Measurements from ENCODE around the gene SLC16A13. TPM values are rescaled to one million over a fixed set of nuclear protein-coding genes. Genes with fewer than 3 reads are reported as not detected.

SLC16A13 gene
- total RNA-seq, 1 donor from 2014 or later, result 13.5 TPM

DNA sequence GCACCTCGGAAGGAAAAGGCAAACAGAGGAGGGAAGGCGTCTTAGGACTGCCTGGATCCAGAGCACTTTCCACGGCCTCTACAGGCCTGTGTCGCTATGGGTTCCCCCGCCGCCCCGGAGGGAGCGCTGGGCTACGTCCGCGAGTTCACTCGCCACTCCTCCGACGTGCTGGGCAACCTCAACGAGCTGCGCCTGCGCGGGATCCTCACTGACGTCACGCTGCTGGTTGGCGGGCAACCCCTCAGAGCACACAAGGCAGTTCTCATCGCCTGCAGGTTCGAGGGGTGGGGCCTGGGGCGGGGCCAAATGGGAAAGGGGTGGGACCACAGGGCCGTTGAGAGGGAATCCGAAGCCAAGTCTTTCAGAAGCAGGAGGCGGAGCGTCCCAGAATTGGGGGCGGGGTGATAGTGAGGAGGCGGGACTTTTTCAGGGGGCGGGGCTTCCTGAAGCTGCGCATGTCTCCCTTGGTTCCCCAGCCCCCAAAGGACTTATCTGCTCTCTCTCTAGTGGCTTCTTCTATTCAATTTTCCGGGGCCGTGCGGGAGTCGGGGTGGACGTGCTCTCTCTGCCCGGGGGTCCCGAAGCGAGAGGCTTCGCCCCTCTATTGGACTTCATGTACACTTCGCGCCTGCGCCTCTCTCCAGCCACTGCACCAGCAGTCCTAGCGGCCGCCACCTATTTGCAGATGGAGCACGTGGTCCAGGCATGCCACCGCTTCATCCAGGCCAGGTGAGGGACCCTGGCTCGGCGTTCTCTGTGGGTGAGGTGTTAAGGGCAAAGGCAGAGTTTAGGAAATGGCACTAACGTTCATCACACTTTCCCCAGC lies 12.0 kb upstream of the SLC16A13 start:
- Mint-ChIP-seq H3K27ac (no peak overlapping the region), H3K4me3 (peak overlapping the region; percentile 72), H3K27me3 (peaks cover 61% of the 10 kb centered on the region), H3K9me3 (no peaks in the 10 kb centered on the region), H3K36me3 (no peaks in the 10 kb centered on the region), H3K4me1 (ENCODE audit: unreplicated experiment) (no peaks in the 10 kb centered on the region)
- peak; percentile 87 for DNase-seq (ENCODE audit: extremely low spot score, unreplicated experiment)
- TF ChIP-seq, protein P1, sequence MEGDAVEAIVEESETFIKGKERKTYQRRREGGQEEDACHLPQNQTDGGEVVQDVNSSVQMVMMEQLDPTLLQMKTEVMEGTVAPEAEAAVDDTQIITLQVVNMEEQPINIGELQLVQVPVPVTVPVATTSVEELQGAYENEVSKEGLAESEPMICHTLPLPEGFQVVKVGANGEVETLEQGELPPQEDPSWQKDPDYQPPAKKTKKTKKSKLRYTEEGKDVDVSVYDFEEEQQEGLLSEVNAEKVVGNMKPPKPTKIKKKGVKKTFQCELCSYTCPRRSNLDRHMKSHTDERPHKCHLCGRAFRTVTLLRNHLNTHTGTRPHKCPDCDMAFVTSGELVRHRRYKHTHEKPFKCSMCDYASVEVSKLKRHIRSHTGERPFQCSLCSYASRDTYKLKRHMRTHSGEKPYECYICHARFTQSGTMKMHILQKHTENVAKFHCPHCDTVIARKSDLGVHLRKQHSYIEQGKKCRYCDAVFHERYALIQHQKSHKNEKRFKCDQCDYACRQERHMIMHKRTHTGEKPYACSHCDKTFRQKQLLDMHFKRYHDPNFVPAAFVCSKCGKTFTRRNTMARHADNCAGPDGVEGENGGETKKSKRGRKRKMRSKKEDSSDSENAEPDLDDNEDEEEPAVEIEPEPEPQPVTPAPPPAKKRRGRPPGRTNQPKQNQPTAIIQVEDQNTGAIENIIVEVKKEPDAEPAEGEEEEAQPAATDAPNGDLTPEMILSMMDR (conservative IDR thresholded peaks at IDR 0.05), result no peak

DNA sequence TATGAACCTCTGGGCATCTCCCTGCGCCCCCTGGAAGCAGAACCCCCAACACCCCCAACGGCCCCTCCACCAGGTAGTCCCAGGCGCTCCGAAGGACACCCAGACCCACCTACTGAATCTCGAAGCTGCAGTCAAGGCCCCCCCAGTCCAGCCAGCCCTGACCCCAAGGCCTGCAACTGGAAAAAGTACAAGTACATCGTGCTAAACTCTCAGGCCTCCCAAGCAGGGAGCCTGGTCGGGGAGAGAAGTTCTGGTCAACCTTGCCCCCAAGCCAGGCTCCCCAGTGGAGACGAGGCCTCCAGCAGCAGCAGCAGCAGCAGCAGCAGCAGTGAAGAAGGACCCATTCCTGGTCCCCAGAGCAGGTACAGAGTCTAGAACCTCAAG lies 11.4 kb upstream of the SLC16A13 start:
- peaks cover 67% of the 10 kb centered on the region for H3K27me3 Mint-ChIP-seq
- H3K9me3 Mint-ChIP-seq, result no peaks in the 10 kb centered on the region
- DNase-seq (ENCODE audit: extremely low spot score, unreplicated experiment), result no peak
- TF ChIP-seq, protein P1 (conservative IDR thresholded peaks at IDR 0.05), result no peak
- H3K27ac Mint-ChIP-seq, result no peak overlapping the region
- H3K4me3 Mint-ChIP-seq, result no peak overlapping the region
- no peaks in the 10 kb centered on the region for H3K4me1 Mint-ChIP-seq (ENCODE audit: unreplicated experiment)
- H3K36me3 Mint-ChIP-seq, result no peaks in the 10 kb centered on the region

DNA sequence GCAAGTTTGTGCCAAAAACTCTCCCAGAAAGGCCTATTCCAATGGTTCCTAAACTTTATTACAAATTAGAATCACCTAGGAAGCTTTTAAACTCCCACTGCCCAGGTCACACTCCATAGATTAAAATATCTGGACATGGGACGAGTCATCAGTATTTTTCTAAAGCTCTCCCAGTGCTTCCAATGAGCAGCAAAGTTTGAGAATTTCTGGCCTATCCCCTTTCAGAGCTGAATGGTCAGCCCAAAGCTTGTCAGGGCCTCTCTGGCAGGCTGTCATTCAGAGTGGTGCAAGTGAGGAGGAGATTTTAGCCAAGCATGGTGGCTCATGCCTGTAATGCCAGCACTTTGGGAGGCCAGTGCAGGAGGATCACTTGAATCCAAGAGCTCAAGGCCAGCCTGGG lies 10.6 kb upstream of the SLC16A13 start:
- Mint-ChIP-seq H3K36me3 (no peaks in the 10 kb centered on the region), H3K9me3 (no peaks in the 10 kb centered on the region), H3K27ac (no peak overlapping the region), H3K4me1 (ENCODE audit: unreplicated experiment) (no peaks in the 10 kb centered on the region), H3K4me3 (peak overlapping the region; percentile 55), H3K27me3 (peaks cover 67% of the 10 kb centered on the region)
- DNase-seq (ENCODE audit: extremely low spot score, unreplicated experiment), result no peak
- TF ChIP-seq, protein P1 (conservative IDR thresholded peaks at IDR 0.05), result no peak

DNA sequence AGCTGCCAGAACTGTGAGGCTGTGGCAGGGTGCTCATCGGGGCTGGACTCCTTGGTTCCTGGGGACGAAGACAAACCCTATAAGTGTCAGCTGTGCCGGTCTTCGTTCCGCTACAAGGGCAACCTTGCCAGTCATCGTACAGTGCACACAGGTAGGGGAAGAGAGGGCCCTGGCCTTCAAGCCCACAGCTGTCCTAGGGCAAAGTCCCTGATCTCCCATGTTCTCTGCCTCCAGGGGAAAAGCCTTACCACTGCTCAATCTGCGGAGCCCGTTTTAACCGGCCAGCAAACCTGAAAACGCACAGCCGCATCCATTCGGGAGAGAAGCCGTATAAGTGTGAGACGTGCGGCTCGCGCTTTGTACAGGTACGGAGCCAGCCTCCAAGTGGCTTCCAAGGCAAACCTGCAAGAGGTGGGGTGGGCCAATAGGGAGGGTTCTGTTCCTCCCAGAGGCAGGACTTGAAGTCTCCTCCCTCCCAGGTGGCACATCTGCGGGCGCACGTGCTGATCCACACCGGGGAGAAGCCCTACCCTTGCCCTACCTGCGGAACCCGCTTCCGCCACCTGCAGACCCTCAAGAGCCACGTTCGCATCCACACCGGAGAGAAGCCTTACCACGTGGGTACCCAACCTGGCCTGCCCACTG lies 9.2 kb upstream of the SLC16A13 start:
- Mint-ChIP-seq H3K4me3 (no peak overlapping the region), H3K36me3 (no peaks in the 10 kb centered on the region), H3K27ac (no peak overlapping the region), H3K4me1 (ENCODE audit: unreplicated experiment) (no peaks in the 10 kb centered on the region), H3K9me3 (no peaks in the 10 kb centered on the region), H3K27me3 (peaks cover 56% of the 10 kb centered on the region)
- TF ChIP-seq, protein P1 (conservative IDR thresholded peaks at IDR 0.05), result no peak
- DNase-seq (ENCODE audit: extremely low spot score, unreplicated experiment), result no peak

DNA sequence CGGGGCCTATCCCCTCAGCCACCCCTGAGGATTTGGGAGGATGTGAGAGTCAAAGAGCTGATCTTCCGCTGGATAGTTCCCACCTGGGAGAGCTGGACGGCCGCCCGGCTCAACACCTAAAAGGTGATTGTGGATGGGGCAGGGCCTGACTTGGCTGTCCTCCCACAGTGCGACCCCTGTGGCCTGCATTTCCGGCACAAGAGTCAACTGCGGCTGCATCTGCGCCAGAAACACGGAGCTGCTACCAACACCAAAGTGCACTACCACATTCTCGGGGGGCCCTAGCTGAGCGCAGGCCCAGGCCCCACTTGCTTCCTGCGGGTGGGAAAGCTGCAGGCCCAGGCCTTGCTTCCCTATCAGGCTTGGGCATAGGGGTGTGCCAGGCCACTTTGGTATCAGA lies 8.5 kb upstream of the SLC16A13 start:
- no peak for DNase-seq (ENCODE audit: extremely low spot score, unreplicated experiment)
- no peaks in the 10 kb centered on the region for H3K36me3 Mint-ChIP-seq
- H3K9me3 Mint-ChIP-seq, result no peaks in the 10 kb centered on the region
- H3K27me3 Mint-ChIP-seq, result peaks cover 48% of the 10 kb centered on the region
- no peak overlapping the region for H3K4me3 Mint-ChIP-seq
- H3K4me1 Mint-ChIP-seq (ENCODE audit: unreplicated experiment), result no peaks in the 10 kb centered on the region
- no peak overlapping the region for H3K27ac Mint-ChIP-seq
- TF ChIP-seq, protein P1 (conservative IDR thresholded peaks at IDR 0.05), result no peak
